SK-N-MC (cell line): ENCODE results near the gene SUGT1.

ENCODE experiments used
- EZH2 ChIP-seq: fragments of 200-600 bp; sonication (generic); IDR thresholded peaks from one replicate; pipeline ENCODE4 v1.6.1; 2017; ENCODE audit warnings: antibody characterized with exemption
- FOXP2 ChIP-seq: optimal IDR thresholded peaks from 2 replicates; pipeline ENCODE3; 2011; ENCODE audit warnings: mild to moderate bottlenecking, moderate library complexity; ENCODE audit not compliant: insufficient read depth; ENCODE audit errors: extremely low read length, control extremely low read depth

GRCh38 chr13:52686376-52686775 is 33.7 kb downstream of the SUGT1 start:
- TF ChIP-seq EZH2 (no peak), FOXP2 (no peak)
